NCI-H2081 treated with DMSO at 0.1 percent for 48 hours (cell line): ENCODE data around the gene KIF26A.
"Not testable (repeated sequence)": the region's sequence is repeated elsewhere in the genome, so short reads cannot be mapped to it uniquely, and the experiment has no call there.

Experiments
- DNase-seq: peaks from one replicate; lab custom pipeline; 2025; lab: John Stamatoyannopoulos, UW

The KIF26A gene

GRCh38 chr14:104144911-104145825 lies 6.8 kb downstream of the KIF26A start:
- DNase-seq: no peak

GRCh38 chr14:104145826-104146601 lies 7.6 kb downstream of the KIF26A start:
- DNase-seq: no peak

GRCh38 chr14:104146651-104147345 lies 8.4 kb downstream of the KIF26A start:
- no peak for DNase-seq

GRCh38 chr14:104147346-104148125 lies 9.1 kb downstream of the KIF26A start:
- no peak for DNase-seq

GRCh38 chr14:104148433-104149277 lies 10.3 kb downstream of the KIF26A start:
- DNase-seq: no peak

- DNase-seq: no peak
Measured at GRCh38 chr14:104149278-104149595, 10.8 kb downstream of the KIF26A start.

GRCh38 chr14:104149617-104150135 lies 11.3 kb downstream of the KIF26A start:
- DNase-seq: no peak

GRCh38 chr14:104150136-104151025 lies 12.0 kb downstream of the KIF26A start:
- DNase-seq: no peak

- no peak for DNase-seq
Measured at GRCh38 chr14:104151026-104151381, 12.6 kb downstream of the KIF26A start.

- DNase-seq: no peak
Measured at GRCh38 chr14:104151566-104152245, 13.3 kb downstream of the KIF26A start.

- no peak for DNase-seq
Measured at GRCh38 chr14:104152246-104152575, 13.8 kb downstream of the KIF26A start.

GRCh38 chr14:104152686-104153393 lies 14.5 kb downstream of the KIF26A start:
- DNase-seq: no peak

GRCh38 chr14:104153394-104153755 lies 15.0 kb downstream of the KIF26A start:
- DNase-seq: not testable (repeated sequence)

- DNase-seq: no peak
Measured at GRCh38 chr14:104154246-104154645, 15.9 kb downstream of the KIF26A start.

GRCh38 chr14:104155513-104155912 lies 17.1 kb downstream of the KIF26A start:
- no peak for DNase-seq

- no peak for DNase-seq
Measured at GRCh38 chr14:104156142-104156541, 17.8 kb downstream of the KIF26A start.

- no peak for DNase-seq
Measured at GRCh38 chr14:104157016-104157928, 18.9 kb downstream of the KIF26A start.
